Right cardiac atrium (tissue), 5 donors: Measurements from ENCODE around the gene MANSC4. TPM values are rescaled to one million over a fixed set of nuclear protein-coding genes. Genes with fewer than 3 reads are reported as not detected.

Experiments used
- ATAC-seq, 2 donors: fragments of 200-7000 bp; cut with Tn5 transposase; one replicate each; pipeline versions ENCODE4 v1.8.0 to v1.9.1; 2020; ENCODE audit warnings: moderate library complexity in 2 of 2, mild to moderate bottlenecking in 1 of 2
- DNase-seq, 3 donors: peaks; one replicate each; pipeline ENCODE4 v3.0.0-alpha.2; 2020
- H3K27ac ChIP-seq: one replicate; pipeline ENCODE4 v1.5.1; 2013; ENCODE audit warnings: mild to moderate bottlenecking, low read length, control low read depth, moderate library complexity
- H3K27me3 ChIP-seq: one replicate; pipeline ENCODE4 v1.6.1; 2013; ENCODE audit not compliant: control insufficient read depth, insufficient read depth
- H3K4me1 ChIP-seq: one replicate; pipeline ENCODE4 v1.6.1; 2013; ENCODE audit warnings: low read length; ENCODE audit not compliant: control insufficient read depth, insufficient read depth
- H3K4me3 ChIP-seq: one replicate; pipeline ENCODE4 v1.5.1; 2013; ENCODE audit warnings: low read length, control low read depth
- H3K9me3 ChIP-seq: one replicate; pipeline ENCODE4 v1.6.1; 2013; ENCODE audit warnings: low read length; ENCODE audit not compliant: control insufficient read depth
- WGBS: extraction: QIAGEN DNeasy Blood & Tissue Kit; methylation state at CpG from one replicate; pipeline ENCODE4 v1.1.7; 2013; 5-methylcytosine and 5-hydroxymethylcytosine counted together
- intact Hi-C, 4 donors: fragments of 100-400 bp; cut with DNase I; formaldehyde crosslinking; loops; one replicate each; pipeline versions ENCODE4 v1.11.0 to v1.14.0; 2022 to 2023
- polyA plus RNA-seq: library from polyadenylated mRNA; stranded (reverse); fragments of 200-250 nt; gene quantifications from one replicate; pipeline ENCODE4 v1.2.3, GENCODE V29; 2013
- total RNA-seq, 4 donors: library from RNA; stranded (reverse); fragmentation: NEBNext Ultra II Directional; extraction: Animal tissue kit (Norgen Biotek cat#: 25700); gene quantifications; one replicate each; pipeline ENCODE4 v1.2.1, GENCODE V29; 2021
- donor health status: healthy with polysubstance abuse.
- donor health status: DM: no; HTN: yes; CAD: no.
- donor health status: DM: no; HTN: no; CAD: no.
- donor health status: DM: no; HTN: yes; CAD: no; lungs with severe emphysema.
- donor health status: DM: yes; HTN: yes; CAD: no.

MANSC4 gene
- total and polyA plus RNA-seq, 5 donors: not detected

- no peaks in the 10 kb centered on the region for H3K27me3 ChIP-seq
- no peak overlapping the region for H3K4me3 ChIP-seq
- no peak for DNase-seq
- ATAC-seq: no peak
- no peaks in the 10 kb centered on the region for H3K9me3 ChIP-seq
- 91% methylated on average over 3 of the region's 3 CpGs for WGBS
- intact Hi-C loops: no loop called here
- H3K4me1 ChIP-seq: no peaks in the 10 kb centered on the region
- no peak overlapping the region for H3K27ac ChIP-seq
These were observed 20.8 kb upstream of the MANSC4 start for GRCh38 chr12:27800819-27801218.

- Histone ChIP-seq H3K4me1 (no peaks in the 10 kb centered on the region), H3K9me3 (no peaks in the 10 kb centered on the region), H3K27ac (no peak overlapping the region), H3K4me3 (no peak overlapping the region), H3K27me3 (no peaks in the 10 kb centered on the region)
- WGBS: 93% methylated on average over 24 of the region's 24 CpGs
- DNase-seq (no peak), ATAC-seq (no peak)
- intact Hi-C loops: no loop called here
These were observed 17.4 kb upstream of the MANSC4 start for GRCh38 chr12:27797301-27798025.

GRCh38 chr12:27796128-27796527 lies 16.1 kb upstream of the MANSC4 start:
- ATAC-seq (no peak), DNase-seq (no peak)
- Histone ChIP-seq H3K4me3 (no peak overlapping the region), H3K27me3 (no peaks in the 10 kb centered on the region), H3K4me1 (no peaks in the 10 kb centered on the region), H3K9me3 (no peaks in the 10 kb centered on the region), H3K27ac (no peak overlapping the region)
- intact Hi-C loops: no loop called here
- WGBS: 78% methylated on average over 7 of the region's 7 CpGs

- no peak overlapping the region for H3K4me3 ChIP-seq
- H3K27ac ChIP-seq: no peak overlapping the region
- no peak for DNase-seq
- intact Hi-C loops: no loop called here
- 96% methylated on average over 6 of the region's 6 CpGs for WGBS
- ATAC-seq: no peak
- H3K4me1 ChIP-seq: no peaks in the 10 kb centered on the region
- no peaks in the 10 kb centered on the region for H3K27me3 ChIP-seq
- H3K9me3 ChIP-seq: no peaks in the 10 kb centered on the region
These were observed 15.0 kb upstream of the MANSC4 start for GRCh38 chr12:27794818-27795584.

GRCh38 chr12:27790179-27790578 lies 10.1 kb upstream of the MANSC4 start:
- 95% methylated on average over 2 of the region's 2 CpGs for WGBS
- Histone ChIP-seq H3K4me3 (no peak overlapping the region), H3K27ac (no peak overlapping the region), H3K4me1 (no peaks in the 10 kb centered on the region), H3K27me3 (no peaks in the 10 kb centered on the region), H3K9me3 (no peaks in the 10 kb centered on the region)
- DNase-seq: no peak
- ATAC-seq: no peak
- intact Hi-C loops: no loop called here

- no peaks in the 10 kb centered on the region for H3K4me1 ChIP-seq
- no peak overlapping the region for H3K27ac ChIP-seq
- intact Hi-C loops: no loop called here
- ATAC-seq: no peak
- no peak overlapping the region for H3K4me3 ChIP-seq
- H3K27me3 ChIP-seq: no peaks in the 10 kb centered on the region
- DNase-seq: no peak
- no peaks in the 10 kb centered on the region for H3K9me3 ChIP-seq
- 40% methylated on average over 2 of the region's 2 CpGs for WGBS
These were observed 7.5 kb upstream of the MANSC4 start for GRCh38 chr12:27787559-27787958.

GRCh38 chr12:27785882-27786570 lies 6.0 kb upstream of the MANSC4 start:
- 75% methylated on average over 3 of the region's 3 CpGs for WGBS
- H3K4me1 ChIP-seq: peaks cover 5% of the 10 kb centered on the region
- no peak for DNase-seq
- intact Hi-C loops: no loop called here
- H3K9me3 ChIP-seq: no peaks in the 10 kb centered on the region
- H3K4me3 ChIP-seq: no peak overlapping the region
- no peak overlapping the region for H3K27ac ChIP-seq
- ATAC-seq: no peak
- no peaks in the 10 kb centered on the region for H3K27me3 ChIP-seq

GRCh38 chr12:27782481-27782880 lies 2.4 kb upstream of the MANSC4 start:
- peaks cover 6% of the 10 kb centered on the region for H3K4me1 ChIP-seq
- H3K27me3 ChIP-seq: no peaks in the 10 kb centered on the region
- WGBS: 63% methylated on average over 1 of the region's 1 CpG
- no peak overlapping the region for H3K27ac ChIP-seq
- no peak for ATAC-seq
- intact Hi-C loops: no loop called here
- no peak for DNase-seq
- no peak overlapping the region for H3K4me3 ChIP-seq
- no peaks in the 10 kb centered on the region for H3K9me3 ChIP-seq

- no peak for DNase-seq
- H3K4me1 ChIP-seq: peaks cover 6% of the 10 kb centered on the region
- H3K4me3 ChIP-seq: peak overlapping the region; percentile 50
- H3K9me3 ChIP-seq: no peaks in the 10 kb centered on the region
- intact Hi-C loops: no loop called here
- no peak for ATAC-seq
- H3K27me3 ChIP-seq: no peaks in the 10 kb centered on the region
- 59% methylated on average over 5 of the region's 5 CpGs for WGBS
- H3K27ac ChIP-seq: peak overlapping the region; percentile 36
These were observed 1.6 kb upstream of the MANSC4 start for GRCh38 chr12:27781680-27782079.

GRCh38 chr12:27780612-27781408 lies 774 bp upstream of the MANSC4 start:
- H3K27me3 ChIP-seq: no peaks in the 10 kb centered on the region
- peaks cover 6% of the 10 kb centered on the region for H3K4me1 ChIP-seq
- DNase-seq: peak; percentile 24 to 57 (median 47)
- no peaks in the 10 kb centered on the region for H3K9me3 ChIP-seq
- peak overlapping the region; percentile 78 for H3K27ac ChIP-seq
- intact Hi-C loops: no loop called here
- WGBS: 11% methylated on average over 27 of the region's 27 CpGs
- peak overlapping the region; percentile 50 for H3K4me3 ChIP-seq
- ATAC-seq: peak; percentile 10 to 41
